Tibial artery (tissue), 4 donors: ENCODE measurements around the gene PTPRD.

ENCODE experiments used
- DNase-seq, 2 donors: peaks; one replicate each; pipeline ENCODE4 v3.0.0-alpha.2; 2019
- H3K27ac ChIP-seq, 2 donors: fragments of 200-600 bp; sonication (generic) in 1 of 2; 1 replicate in 1 of 2; 2 replicates in 1 of 2; pipeline ENCODE4 v1.5.1; 2018 to 2019; ENCODE audit warnings: mild to moderate bottlenecking in 1 of 2
- H3K27me3 ChIP-seq, 2 donors: fragments of 200-600 bp; sonication (generic) in 1 of 2; one replicate each; pipeline versions ENCODE4 v1.5.1 to v1.6.0; 2016 to 2019
- H3K36me3 ChIP-seq, 3 donors: fragments of 200-600 bp; sonication (generic) in 2 of 3; one replicate each; pipeline ENCODE4 v1.5.1; 2016 to 2019; ENCODE audit warnings: mild to moderate bottlenecking in 2 of 3
- H3K4me1 ChIP-seq, 4 donors: fragments of 200-600 bp; sonication (generic) in 2 of 4; 1 replicate in 3 of 4; 2 replicates in 1 of 4; pipeline ENCODE4 v1.5.1; 2016 to 2019
- H3K4me3 ChIP-seq, 2 donors: fragments of 200-600 bp; sonication (generic) in 1 of 2; 1 replicate in 1 of 2; 2 replicates in 1 of 2; pipeline ENCODE4 v1.5.1; 2018 to 2019; ENCODE audit warnings: mild to moderate bottlenecking in 2 of 2
- H3K9me3 ChIP-seq, 3 donors: fragments of 200-600 bp; sonication (generic) in 1 of 3; one replicate each; pipeline ENCODE4 v1.5.1; 2016 to 2019
- CTCF ChIP-seq, 2 experiments: fragments of 200-600 bp in 1 of 2; fragments of 450-650 bp in 1 of 2; IDR thresholded peaks; one replicate each; pipeline ENCODE4 v1.5.1; 2017 to 2019; ENCODE audit warnings: antibody characterized with exemption in 2 of 2, mild to moderate bottlenecking in 1 of 2, moderate library complexity in 1 of 2
- intact Hi-C: fragments of 100-400 bp; cut with DNase I; formaldehyde crosslinking; loops from one replicate; pipeline ENCODE4 v1.15.0; 2023; ENCODE audit warnings: low total_unique reads

PTPRD gene

GRCh38 chr9:8693464-8693863 lies 1919.3 kb downstream of the PTPRD start:
- Histone ChIP-seq H3K27ac (no peak overlapping the region), H3K4me1 (no peaks in the 10 kb centered on the region), H3K9me3 (no peaks in the 10 kb centered on the region), H3K36me3 (no peaks in the 10 kb centered on the region), H3K27me3 (no peaks in the 10 kb centered on the region), H3K4me3 (no peak overlapping the region)
- DNase-seq, result no peak
- no peak for TF ChIP-seq CTCF (IDR thresholded peaks at IDR 0.05)
- intact Hi-C loops, result no loop called here

GRCh38 chr9:8686516-8686915 lies 1926.3 kb downstream of the PTPRD start:
- H3K36me3 ChIP-seq, result no peaks in the 10 kb centered on the region
- H3K27ac ChIP-seq, result no peak overlapping the region
- H3K9me3 ChIP-seq, result no peaks in the 10 kb centered on the region
- TF ChIP-seq CTCF (IDR thresholded peaks at IDR 0.05), result no peak
- H3K27me3 ChIP-seq, result no peaks in the 10 kb centered on the region
- no peak overlapping the region for H3K4me3 ChIP-seq
- H3K4me1 ChIP-seq, result peaks cover 0 to 9% (median 0%) of the 10 kb centered on the region in 4 donors
- no peak for DNase-seq
- intact Hi-C loops, result loop anchor here (10.0 kb wide), 1 partner anchor 388 kb away; no protein-coding TSS in a partner anchor

GRCh38 chr9:8685825-8686224 lies 1927.0 kb downstream of the PTPRD start:
- intact Hi-C loops, result loop anchor here (10.0 kb wide), 1 partner anchor 389 kb away; no protein-coding TSS in a partner anchor
- peaks cover 0 to 9% (median 0%) of the 10 kb centered on the region in 4 donors for H3K4me1 ChIP-seq
- DNase-seq, result no peak
- no peaks in the 10 kb centered on the region for H3K36me3 ChIP-seq
- H3K27ac ChIP-seq, result no peak overlapping the region
- TF ChIP-seq CTCF (IDR thresholded peaks at IDR 0.05), result no peak
- no peak overlapping the region for H3K4me3 ChIP-seq
- H3K9me3 ChIP-seq, result no peaks in the 10 kb centered on the region
- no peaks in the 10 kb centered on the region for H3K27me3 ChIP-seq

GRCh38 chr9:8684978-8685708 lies 1927.7 kb downstream of the PTPRD start:
- Histone ChIP-seq H3K4me1 (peaks cover 0 to 9% (median 0%) of the 10 kb centered on the region in 4 donors), H3K36me3 (no peaks in the 10 kb centered on the region), H3K9me3 (no peaks in the 10 kb centered on the region), H3K27me3 (no peaks in the 10 kb centered on the region), H3K27ac (no peak overlapping the region), H3K4me3 (no peak overlapping the region)
- no peak for TF ChIP-seq CTCF (IDR thresholded peaks at IDR 0.05)
- intact Hi-C loops, result loop anchor here (10.0 kb wide), 1 partner anchor 390 kb away; no protein-coding TSS in a partner anchor
- no peak for DNase-seq

- no peaks in the 10 kb centered on the region for H3K36me3 ChIP-seq
- intact Hi-C loops, result loop anchor here (10.0 kb wide), 1 partner anchor 391 kb away; no protein-coding TSS in a partner anchor
- H3K27me3 ChIP-seq, result no peaks in the 10 kb centered on the region
- DNase-seq, result no peak
- no peaks in the 10 kb centered on the region for H3K9me3 ChIP-seq
- TF ChIP-seq CTCF (IDR thresholded peaks at IDR 0.05), result no peak
- H3K4me1 ChIP-seq, result peaks cover 0 to 14% (median 0%) of the 10 kb centered on the region in 4 donors
- no peak overlapping the region for H3K27ac ChIP-seq
- H3K4me3 ChIP-seq, result no peak overlapping the region
Measured at GRCh38 chr9:8683496-8683895, 1929.3 kb downstream of the PTPRD start.
